Measurements from ENCODE around the gene DOP1B.

DNA sequence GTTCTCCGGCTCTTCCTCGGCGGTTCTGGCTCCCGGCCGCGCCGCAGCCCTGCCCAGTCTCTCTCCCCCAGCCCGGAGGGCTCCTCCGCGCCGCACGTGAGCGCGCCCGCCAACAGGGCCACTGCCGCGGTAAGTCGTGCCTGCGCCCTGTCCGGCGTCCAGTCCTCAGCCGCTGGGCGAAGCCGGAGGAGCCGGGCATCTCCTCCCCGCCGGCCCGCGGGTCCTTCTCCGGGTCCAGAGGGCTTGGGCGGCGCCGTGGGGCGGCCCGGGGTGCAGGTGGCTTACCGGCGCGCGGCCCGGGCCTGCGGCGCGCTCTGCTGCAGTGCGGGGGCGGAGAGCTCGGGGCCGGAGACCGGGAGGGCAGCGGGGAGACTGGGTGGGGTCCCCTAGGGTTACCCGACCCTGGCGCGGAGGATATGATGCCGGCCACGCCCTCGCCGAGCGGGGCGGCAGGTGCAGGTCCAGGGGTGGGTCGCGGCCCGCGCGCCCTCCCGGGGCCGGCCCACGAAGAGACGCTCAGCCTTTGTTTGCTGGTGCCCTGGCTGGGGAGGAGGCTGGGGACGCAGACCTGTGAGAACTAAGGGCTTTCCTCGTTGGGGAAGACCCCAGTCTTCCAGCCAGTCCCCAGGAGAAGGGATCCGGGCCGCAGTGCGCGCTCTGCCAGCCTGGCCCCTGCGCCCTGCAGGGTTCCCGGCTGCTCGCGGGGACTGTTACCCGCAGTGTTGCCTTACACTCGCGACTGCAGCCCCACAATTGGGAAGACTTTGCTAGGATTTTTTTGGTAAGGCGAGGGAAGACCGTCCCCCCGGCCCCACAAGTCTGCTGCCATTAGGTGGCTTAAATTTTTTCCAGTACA is at the start of gene DOP1B:
- TF ChIP-seq, protein P1, sequence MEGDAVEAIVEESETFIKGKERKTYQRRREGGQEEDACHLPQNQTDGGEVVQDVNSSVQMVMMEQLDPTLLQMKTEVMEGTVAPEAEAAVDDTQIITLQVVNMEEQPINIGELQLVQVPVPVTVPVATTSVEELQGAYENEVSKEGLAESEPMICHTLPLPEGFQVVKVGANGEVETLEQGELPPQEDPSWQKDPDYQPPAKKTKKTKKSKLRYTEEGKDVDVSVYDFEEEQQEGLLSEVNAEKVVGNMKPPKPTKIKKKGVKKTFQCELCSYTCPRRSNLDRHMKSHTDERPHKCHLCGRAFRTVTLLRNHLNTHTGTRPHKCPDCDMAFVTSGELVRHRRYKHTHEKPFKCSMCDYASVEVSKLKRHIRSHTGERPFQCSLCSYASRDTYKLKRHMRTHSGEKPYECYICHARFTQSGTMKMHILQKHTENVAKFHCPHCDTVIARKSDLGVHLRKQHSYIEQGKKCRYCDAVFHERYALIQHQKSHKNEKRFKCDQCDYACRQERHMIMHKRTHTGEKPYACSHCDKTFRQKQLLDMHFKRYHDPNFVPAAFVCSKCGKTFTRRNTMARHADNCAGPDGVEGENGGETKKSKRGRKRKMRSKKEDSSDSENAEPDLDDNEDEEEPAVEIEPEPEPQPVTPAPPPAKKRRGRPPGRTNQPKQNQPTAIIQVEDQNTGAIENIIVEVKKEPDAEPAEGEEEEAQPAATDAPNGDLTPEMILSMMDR (IDR thresholded peaks at IDR 0.05) = peak in 1 of 12 donors; percentile 10
- peak in 1 of 2 donors; percentile 88 for TF ChIP-seq POLR2A (IDR thresholded peaks at IDR 0.05)

All from heart left ventricle (tissue), 13 donors.